NB4 (cell line): ENCODE data around the gene LCAT.

Source experiments
- POLR2A ChIP-seq: IDR thresholded peaks from 2 replicates; pipeline ENCODE4 v1.6.1; 2011; ENCODE audit warnings: mild to moderate bottlenecking; ENCODE audit not compliant: insufficient read length; ENCODE audit errors: extremely low read depth
- TF ChIP-seq, protein P1 (sequence below): IDR thresholded peaks from one replicate; pipeline ENCODE4 v1.5.1; 2012; ENCODE audit warnings: low read depth, low read length

GRCh38 chr16:67931712-67932461 lies 12.0 kb downstream of the LCAT start, which contains the start of gene CTRL:
- TF ChIP-seq, protein P1, sequence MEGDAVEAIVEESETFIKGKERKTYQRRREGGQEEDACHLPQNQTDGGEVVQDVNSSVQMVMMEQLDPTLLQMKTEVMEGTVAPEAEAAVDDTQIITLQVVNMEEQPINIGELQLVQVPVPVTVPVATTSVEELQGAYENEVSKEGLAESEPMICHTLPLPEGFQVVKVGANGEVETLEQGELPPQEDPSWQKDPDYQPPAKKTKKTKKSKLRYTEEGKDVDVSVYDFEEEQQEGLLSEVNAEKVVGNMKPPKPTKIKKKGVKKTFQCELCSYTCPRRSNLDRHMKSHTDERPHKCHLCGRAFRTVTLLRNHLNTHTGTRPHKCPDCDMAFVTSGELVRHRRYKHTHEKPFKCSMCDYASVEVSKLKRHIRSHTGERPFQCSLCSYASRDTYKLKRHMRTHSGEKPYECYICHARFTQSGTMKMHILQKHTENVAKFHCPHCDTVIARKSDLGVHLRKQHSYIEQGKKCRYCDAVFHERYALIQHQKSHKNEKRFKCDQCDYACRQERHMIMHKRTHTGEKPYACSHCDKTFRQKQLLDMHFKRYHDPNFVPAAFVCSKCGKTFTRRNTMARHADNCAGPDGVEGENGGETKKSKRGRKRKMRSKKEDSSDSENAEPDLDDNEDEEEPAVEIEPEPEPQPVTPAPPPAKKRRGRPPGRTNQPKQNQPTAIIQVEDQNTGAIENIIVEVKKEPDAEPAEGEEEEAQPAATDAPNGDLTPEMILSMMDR, result no peak
- TF ChIP-seq POLR2A, result no peak
